ENCODE measurements around the gene HPCAL1. TPM values are rescaled to one million over a fixed set of nuclear protein-coding genes. Genes with fewer than 3 reads are reported as not detected.

Gene HPCAL1
- total RNA-seq, 3 donors from 2014 or later (not counting 1 experiment from before 2014, with no cell fraction given), result 31.1 to 45.2 (median 39.8) TPM

DNA sequence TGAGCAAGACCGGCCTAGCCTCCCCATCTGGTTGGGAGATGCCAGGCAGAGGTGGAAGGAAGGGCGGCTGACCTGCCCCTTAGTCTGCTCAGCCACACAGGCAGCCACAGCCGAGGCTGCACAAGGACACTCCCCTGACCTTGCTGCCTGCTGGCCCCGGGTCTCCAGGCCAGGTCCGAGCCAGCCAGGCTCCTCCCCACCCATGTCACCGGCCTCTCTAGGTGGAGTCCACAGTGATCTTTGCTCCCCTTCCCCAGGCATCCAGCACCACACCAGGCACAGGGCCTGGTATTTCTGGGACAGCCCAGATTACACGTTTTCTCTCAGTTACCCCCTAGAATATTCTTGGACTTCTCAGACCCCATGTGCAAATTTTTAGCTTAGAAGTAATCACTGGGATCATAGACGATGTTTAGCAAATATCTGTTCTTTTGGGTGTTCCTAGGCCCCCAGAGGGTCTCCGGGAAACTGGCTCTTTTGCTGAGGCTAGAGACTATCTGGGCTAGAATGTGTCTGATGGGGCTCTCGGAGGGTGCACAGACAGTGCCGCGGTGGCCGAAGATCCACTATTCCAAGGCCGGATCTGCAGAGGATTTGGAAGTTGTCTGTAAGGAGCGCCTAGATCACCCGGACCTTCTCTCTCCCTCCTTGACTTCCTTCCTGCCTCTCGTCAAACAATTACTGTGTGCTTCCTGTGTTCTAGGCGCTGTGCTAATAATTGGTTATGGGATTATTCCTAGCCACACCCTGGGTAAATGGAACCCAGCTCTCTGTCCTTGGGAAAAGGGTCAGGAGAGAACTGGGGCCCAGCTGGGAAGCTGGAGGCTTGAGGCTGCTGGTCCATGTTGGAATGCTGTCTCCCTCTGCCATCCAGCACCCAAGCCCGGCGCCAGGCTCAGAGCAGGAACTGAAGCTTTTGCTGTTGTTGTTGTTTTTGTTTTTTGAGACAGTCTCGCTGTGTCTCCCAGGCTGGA, 98.6 kb downstream of the HPCAL1 start:
- TF ChIP-seq, protein P1, sequence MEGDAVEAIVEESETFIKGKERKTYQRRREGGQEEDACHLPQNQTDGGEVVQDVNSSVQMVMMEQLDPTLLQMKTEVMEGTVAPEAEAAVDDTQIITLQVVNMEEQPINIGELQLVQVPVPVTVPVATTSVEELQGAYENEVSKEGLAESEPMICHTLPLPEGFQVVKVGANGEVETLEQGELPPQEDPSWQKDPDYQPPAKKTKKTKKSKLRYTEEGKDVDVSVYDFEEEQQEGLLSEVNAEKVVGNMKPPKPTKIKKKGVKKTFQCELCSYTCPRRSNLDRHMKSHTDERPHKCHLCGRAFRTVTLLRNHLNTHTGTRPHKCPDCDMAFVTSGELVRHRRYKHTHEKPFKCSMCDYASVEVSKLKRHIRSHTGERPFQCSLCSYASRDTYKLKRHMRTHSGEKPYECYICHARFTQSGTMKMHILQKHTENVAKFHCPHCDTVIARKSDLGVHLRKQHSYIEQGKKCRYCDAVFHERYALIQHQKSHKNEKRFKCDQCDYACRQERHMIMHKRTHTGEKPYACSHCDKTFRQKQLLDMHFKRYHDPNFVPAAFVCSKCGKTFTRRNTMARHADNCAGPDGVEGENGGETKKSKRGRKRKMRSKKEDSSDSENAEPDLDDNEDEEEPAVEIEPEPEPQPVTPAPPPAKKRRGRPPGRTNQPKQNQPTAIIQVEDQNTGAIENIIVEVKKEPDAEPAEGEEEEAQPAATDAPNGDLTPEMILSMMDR (IDR thresholded peaks at IDR 0.05), result no peak
- peak in 1 of 3 donors; percentile 21 for ATAC-seq
- Mint-ChIP-seq H3K27ac (peak overlapping the region; percentile 27 to 63), H3K36me3 (no peaks in the 10 kb centered on the region), H3K4me1 (peaks cover 21 to 46% of the 10 kb centered on the region in 2 donors), H3K4me3 (peak overlapping the region; percentile 64), H3K9me3 (no peaks in the 10 kb centered on the region), H3K27me3 (ENCODE audit: low read depth in 2 of 2) (no peaks in the 10 kb centered on the region)
- Histone ChIP-seq H3K9me3 (ENCODE audit: control insufficient read depth, insufficient read depth, low read length) (no peaks in the 10 kb centered on the region), H3K36me3 (ENCODE audit: control insufficient read depth, insufficient read depth, low read length) (peaks cover 2% of the 10 kb centered on the region), H3K4me1 (ENCODE audit: control insufficient read depth, insufficient read depth, low read length) (peaks cover 40% of the 10 kb centered on the region), H3K27me3 (ENCODE audit: control insufficient read depth, insufficient read depth, low read length) (no peaks in the 10 kb centered on the region), H3K27ac (ENCODE audit: low read length) (no peak overlapping the region), H3K4me3 (ENCODE audit: low read length) (no peak overlapping the region)
- DNase-seq, result no peak
- 80% methylated on average over 18 of the region's 21 CpGs for WGBS (ENCODE audit: insufficient coverage)
- intact Hi-C loops (cut with micrococcal nuclease), result no loop called here

DNA sequence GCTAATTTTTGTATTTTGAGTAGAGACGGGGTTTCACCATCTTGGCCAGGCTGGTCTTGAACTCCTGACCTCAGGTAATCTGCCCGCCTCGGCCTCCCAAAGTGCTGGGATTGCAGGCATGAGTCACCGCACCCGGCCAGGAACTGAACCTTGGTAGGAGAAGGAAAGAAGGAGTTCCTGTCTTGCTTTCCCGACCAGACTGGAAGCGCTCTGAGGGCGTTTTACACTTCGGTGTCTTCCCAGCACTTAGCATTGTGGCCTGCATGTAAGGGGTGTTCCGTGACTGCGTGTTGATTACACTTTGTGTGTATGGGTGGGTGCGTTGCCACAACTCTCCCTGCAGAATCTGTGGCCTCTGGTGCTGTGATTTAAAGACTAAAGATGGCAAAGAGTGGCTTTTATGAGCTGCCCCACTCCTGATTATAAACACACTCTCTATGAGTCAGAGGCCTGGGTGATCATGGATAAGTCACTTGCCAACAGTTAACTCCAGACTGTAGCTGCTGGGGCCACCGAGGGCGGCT, 99.4 kb downstream of the HPCAL1 start:
- no peak for ATAC-seq
- Histone ChIP-seq H3K27ac (ENCODE audit: low read length) (no peak overlapping the region), H3K9me3 (ENCODE audit: control insufficient read depth, insufficient read depth, low read length) (no peaks in the 10 kb centered on the region), H3K4me1 (ENCODE audit: control insufficient read depth, insufficient read depth, low read length) (peaks cover 49% of the 10 kb centered on the region), H3K4me3 (ENCODE audit: low read length) (no peak overlapping the region), H3K36me3 (ENCODE audit: control insufficient read depth, insufficient read depth, low read length) (peaks cover 2% of the 10 kb centered on the region), H3K27me3 (ENCODE audit: control insufficient read depth, insufficient read depth, low read length) (no peaks in the 10 kb centered on the region)
- Mint-ChIP-seq H3K27ac (no peak overlapping the region), H3K27me3 (ENCODE audit: low read depth in 2 of 2) (no peaks in the 10 kb centered on the region), H3K4me1 (peaks cover 26 to 52% of the 10 kb centered on the region in 2 donors), H3K4me3 (peak overlapping the region; percentile 53), H3K36me3 (no peaks in the 10 kb centered on the region), H3K9me3 (no peaks in the 10 kb centered on the region)
- DNase-seq, result no peak
- TF ChIP-seq, protein P1 (IDR thresholded peaks at IDR 0.05), result no peak
- intact Hi-C loops (cut with micrococcal nuclease), result no loop called here
- WGBS (ENCODE audit: insufficient coverage), result 90% methylated on average over 12 of the region's 14 CpGs

DNA sequence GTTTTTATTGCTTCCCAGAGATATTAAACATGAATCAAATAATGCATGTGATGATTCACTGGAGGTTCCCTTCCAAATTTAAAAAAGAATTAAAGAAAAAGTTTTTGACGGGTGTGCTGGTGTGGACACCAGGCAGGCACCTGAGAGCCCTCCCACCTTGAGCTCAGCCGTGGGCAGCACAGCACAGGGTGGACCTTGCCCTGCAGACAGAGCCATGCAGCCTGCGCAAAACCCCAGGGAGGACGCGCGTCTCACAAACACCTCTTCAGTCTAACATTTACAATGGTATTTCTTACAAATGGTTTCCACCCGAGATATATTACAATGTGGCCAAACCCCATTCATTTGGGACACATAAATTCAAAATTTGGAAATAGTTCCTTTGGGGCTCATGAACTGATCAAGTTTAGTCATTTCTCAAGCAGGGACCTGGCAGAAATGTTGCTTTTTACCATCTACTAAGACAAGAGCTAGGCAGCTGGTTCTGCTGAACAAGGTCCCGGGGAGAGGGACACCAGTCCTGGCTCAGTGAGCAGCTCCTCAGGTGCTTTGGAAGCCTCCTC, 100.0 kb downstream of the HPCAL1 start:
- intact Hi-C loops (cut with micrococcal nuclease), result no loop called here
- ATAC-seq (no peak), DNase-seq (no peak)
- H3K4me3 Mint-ChIP-seq, result no peak overlapping the region
- H3K27ac ChIP-seq (ENCODE audit: low read length), result no peak overlapping the region
- H3K4me1 ChIP-seq (ENCODE audit: control insufficient read depth, insufficient read depth, low read length), result peaks cover 54% of the 10 kb centered on the region
- H3K9me3 Mint-ChIP-seq, result no peaks in the 10 kb centered on the region
- no peak overlapping the region for H3K4me3 ChIP-seq (ENCODE audit: low read length)
- no peak overlapping the region for H3K27ac Mint-ChIP-seq
- H3K27me3 ChIP-seq (ENCODE audit: control insufficient read depth, insufficient read depth, low read length), result no peaks in the 10 kb centered on the region
- H3K9me3 ChIP-seq (ENCODE audit: control insufficient read depth, insufficient read depth, low read length), result no peaks in the 10 kb centered on the region
- 89% methylated on average over 8 of the region's 8 CpGs for WGBS (ENCODE audit: insufficient coverage)
- H3K36me3 Mint-ChIP-seq, result no peaks in the 10 kb centered on the region
- H3K36me3 ChIP-seq (ENCODE audit: control insufficient read depth, insufficient read depth, low read length), result peaks cover 2% of the 10 kb centered on the region
- no peaks in the 10 kb centered on the region for H3K27me3 Mint-ChIP-seq (ENCODE audit: low read depth in 2 of 2)
- peaks cover 32 to 55% of the 10 kb centered on the region in 2 donors for H3K4me1 Mint-ChIP-seq
- TF ChIP-seq, protein P1 (IDR thresholded peaks at IDR 0.05), result no peak
